HT-29 (cell line): Measurements from ENCODE around the gene UBAC2. TPM values are rescaled to one million over a fixed set of nuclear protein-coding genes. Genes with fewer than 3 reads are reported as not detected.
"Not testable (repeated sequence)": the region's sequence is repeated elsewhere in the genome, so short reads cannot be mapped to it uniquely, and the experiment has no call there.

ENCODE experiments used
- DNase-seq: peaks from one replicate; pipeline ENCODE4 v3.0.0-alpha.2; 2015; ENCODE audit warnings: low spot score
- total RNA-seq: library from RNA; depleted of rRNA; stranded (reverse); fragments of >200 nt; shearing (Covaris generic); gene quantifications from 2 replicates; pipeline ENCODE4 v1.2.3, GENCODE V29; 2014

UBAC2 gene
- total RNA-seq, 1 experiment from 2014 or later, result 73.4 TPM

DNA sequence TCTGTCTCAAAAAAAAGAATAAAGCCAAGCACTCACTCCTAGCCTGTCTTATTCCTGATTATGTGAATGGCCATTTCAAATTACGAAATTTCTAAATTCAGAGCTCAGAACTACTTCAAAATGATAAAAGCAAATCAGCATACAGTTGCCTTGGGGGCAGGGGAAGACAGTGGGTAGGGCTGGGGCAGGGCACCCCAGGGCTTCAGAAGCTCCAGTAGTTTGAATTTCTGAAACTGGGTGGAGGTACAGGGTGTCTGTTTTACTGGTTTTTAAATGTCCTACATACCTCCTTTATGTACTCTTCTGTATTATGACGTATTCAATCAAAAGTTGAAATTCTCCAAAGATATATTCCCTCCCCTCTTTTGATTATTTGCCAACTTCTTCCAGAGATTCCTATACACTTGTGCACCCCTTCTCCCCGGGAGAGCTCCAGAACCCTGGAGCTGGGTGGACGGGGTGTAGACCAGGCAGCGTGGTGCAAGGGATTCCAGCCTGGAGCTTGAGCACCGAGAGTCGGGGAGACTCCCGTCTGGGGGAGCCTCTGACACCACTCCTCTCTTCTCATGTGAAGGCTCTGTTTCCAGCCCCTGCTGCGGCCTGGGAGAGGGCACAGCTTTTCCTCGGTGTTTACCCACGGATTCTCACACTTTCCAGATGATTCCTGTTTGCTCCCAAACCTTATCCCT, 191.3 kb downstream of the UBAC2 start:
- DNase-seq, result no peak

DNA sequence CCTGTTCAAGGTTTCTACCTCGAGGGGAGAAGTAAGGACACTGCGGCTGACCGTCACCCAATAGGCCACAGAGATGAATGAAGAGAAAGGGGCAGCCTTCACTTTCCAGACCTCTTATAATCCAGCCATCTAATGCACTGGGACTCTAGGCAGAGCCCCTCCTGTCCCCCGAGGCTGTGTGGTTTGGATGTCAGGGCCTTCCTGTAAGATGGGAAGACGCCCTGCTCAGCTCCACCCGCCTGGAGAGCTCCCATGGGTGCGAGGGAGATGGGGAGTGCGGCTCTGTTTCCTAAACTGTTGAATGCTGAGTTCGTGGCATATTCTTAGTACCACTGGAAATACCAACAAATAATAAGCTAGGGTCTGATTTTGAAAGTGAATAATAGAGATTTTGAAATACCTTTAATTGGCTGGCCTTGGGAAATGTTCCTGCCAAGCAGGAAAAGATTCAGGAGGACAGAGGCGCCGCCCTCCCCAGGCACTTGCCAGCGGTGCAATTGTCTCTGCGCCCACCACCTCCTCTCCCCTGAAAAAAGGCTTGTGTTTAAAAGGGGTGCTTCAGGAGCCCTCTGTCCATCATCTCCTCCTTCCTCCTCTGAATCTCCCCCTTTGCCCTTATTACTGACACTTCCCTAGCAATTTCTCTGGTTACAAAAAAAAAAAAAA, 191.9 kb downstream of the UBAC2 start:
- DNase-seq, result no peak

DNA sequence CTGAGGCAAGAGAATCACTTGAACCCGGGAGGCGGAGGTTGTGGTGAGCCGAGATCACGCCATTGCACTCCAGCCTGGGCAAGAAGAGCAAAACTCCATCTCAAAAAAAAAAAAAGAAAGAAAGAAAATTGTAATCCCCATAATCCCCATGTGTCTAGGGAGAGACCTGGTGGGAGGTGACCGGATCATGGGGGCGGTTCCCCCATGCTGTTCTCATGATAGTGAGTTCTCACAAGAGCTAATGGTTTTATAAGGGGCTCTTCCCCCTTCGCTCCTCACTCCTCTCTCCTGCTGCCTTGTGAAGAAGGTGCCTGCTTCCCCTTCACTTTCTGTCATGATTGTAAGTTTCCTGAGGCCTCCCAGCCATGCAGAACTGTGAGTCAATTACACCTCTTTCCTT, 192.7 kb downstream of the UBAC2 start:
- not testable (repeated sequence) for DNase-seq

- no peak for DNase-seq
These were observed 193.4 kb downstream of the UBAC2 start for GRCh38 chr13:99393791-99394735.

- DNase-seq, result no peak
These were observed 194.8 kb downstream of the UBAC2 start for GRCh38 chr13:99395436-99395835.

DNA sequence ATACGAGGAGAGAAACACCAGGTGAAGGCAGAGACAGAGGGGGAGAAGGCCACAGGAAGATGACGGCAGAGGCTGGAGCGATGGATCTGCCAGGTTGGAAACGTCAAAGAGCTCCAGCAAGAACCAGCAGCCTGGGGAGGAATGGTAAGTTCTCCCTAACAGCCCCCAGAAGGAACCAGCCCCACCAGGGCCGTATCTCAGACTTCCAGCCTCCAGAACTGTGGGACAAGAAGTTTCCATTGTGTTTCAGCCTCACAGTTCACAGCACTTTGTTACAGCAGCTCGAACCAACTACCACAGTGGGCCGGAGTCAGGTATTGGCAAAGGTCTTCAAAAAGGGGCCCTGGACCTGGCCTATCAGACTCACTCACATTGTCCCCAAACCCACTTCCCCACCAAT, 195.8 kb downstream of the UBAC2 start:
- no peak for DNase-seq

- no peak for DNase-seq
These were observed 197.4 kb downstream of the UBAC2 start for GRCh38 chr13:99398071-99398470.

DNA sequence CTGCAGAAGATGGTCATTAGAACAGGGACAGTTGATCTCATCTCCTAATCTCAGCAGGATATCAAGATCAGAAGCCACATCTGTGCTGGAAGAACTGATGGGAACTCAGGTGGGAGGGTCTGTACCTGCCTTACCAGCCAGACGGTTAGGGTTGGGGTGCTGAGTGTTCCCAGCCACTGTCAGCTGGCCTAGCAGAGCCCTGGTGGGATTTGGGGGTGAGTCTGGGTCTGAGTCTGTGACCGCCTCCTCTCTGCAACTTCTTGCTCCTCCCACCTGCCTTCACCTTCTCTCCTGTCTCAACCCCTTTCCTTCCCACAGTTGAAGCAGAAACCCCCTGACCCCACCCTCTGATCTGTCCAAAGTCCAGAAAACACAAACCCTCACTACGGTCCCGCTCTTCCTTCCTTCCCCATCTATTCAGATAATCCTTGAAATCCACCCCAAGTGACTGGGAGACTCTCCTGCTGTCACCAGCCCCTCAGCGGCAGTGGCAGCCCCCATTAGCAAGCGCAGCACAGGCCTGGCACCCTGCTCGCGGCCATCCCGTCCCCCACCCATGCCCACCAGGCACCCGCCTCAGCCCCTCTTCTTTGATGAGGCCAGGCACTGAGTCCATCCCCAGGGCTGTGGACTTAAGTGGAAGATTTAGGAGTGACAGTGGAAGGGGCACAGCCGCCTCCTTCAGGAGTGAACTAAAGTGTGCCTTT, 198.4 kb downstream of the UBAC2 start:
- no peak for DNase-seq

DNA sequence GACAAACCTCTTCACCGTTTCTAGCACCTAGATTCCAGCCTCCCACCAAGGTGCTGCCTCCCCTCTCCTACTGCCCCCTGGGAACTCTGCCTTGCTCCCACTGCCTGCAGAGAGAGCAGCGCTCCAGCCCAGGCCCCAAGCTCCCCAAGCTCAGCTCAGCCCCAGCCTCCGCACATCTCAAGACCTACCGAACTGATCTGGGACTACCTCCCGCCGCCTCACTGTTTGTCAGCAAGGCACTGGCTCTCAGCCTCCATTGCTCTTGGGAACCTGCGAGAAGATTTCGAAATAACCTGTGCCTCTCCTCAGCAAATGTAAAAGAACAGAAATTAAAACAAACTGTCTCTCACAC, 198.9 kb downstream of the UBAC2 start:
- DNase-seq, result no peak

GRCh38 chr13:99403458-99403971, 202.9 kb downstream of the UBAC2 start:
- no peak for DNase-seq

- peak; percentile 12 for DNase-seq
These were observed 203.5 kb downstream of the UBAC2 start for GRCh38 chr13:99404005-99404755.

GRCh38 chr13:99405966-99406365, 205.3 kb downstream of the UBAC2 start:
- no peak for DNase-seq

- DNase-seq, result no peak
These were observed 206.1 kb downstream of the UBAC2 start for GRCh38 chr13:99406799-99407201.

GRCh38 chr13:99407906-99408702, 207.4 kb downstream of the UBAC2 start:
- no peak for DNase-seq

DNA sequence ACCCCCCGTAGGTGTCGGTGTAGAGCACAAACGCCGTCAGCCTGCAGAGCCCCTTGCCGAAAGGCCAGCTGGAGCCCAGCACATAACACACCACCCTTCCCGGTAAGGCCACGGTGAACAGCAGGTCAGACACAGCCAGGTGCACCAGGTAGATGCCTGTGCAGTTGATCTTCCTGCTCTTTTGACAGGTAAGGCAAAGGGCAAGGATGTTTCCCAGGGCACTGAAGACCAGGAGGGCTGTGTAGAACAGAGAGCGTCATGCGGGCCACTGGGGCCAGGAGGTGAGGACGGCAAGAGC, 208.0 kb downstream of the UBAC2 start:
- no peak for DNase-seq

DNA sequence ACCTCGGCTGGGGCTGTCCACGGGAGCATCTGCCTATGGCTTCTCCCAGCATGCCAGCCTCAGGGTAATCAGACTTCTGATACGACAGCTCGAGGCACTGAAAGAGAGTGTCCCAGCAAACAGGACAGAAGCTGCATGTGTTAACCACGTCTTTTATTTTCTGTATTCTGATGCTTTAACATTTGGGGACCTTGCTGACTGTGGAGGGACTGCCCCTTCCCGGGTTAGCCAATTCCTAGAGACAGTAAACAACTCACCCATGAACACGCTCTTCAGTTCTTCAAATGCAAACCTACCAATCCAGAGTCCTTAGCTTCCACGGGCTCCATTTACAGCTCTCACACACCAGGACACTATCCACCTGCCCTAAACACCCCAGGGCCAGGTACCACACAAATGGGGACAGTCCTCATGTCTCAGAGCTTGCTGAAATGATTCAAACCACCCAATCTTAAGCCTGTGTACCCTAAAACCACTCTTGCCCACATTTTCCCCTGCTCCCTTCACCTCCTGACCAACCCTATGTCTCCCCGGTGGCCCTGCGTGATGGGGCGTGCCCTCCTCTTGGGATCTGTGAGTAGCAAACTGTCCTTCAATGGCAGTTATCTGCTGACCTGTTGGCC, 208.9 kb downstream of the UBAC2 start:
- not testable (repeated sequence) for DNase-seq

GRCh38 chr13:99410646-99411475, 210.2 kb downstream of the UBAC2 start:
- not testable (repeated sequence) for DNase-seq

DNA sequence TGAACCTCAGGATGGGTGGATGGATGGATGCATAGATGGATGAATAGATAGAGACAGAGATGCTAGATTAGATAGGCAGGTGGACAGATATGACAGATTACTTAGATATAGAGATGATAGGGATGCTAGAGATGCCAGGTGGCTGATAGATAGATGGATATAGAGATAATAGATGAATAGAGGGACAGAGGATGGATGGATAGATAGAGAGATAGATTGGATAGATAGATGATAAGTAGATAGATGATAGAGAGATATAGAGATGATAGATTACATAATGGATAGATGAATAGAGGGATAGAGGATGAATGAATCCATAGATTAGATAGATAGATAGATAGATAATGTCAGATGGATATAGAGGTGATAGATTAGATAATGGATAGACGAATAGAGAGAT, 212.2 kb downstream of the UBAC2 start:
- DNase-seq, result no peak
